NCI-H774 (cell line): ENCODE measurements around the gene TNPO2.

Experiments
- DNase-seq: peaks from one replicate; lab custom pipeline; 2025; lab: John Stamatoyannopoulos, UW

TNPO2 gene

GRCh38 chr19:12723641-12724426 is at the start of gene TNPO2:
TSS of gene TNPO2 (minus strand) at chr19:12723932. CDS start at chr19:12720977, 2,955 bp downstream.
- peak; percentile 62 for DNase-seq

GRCh38 chr19:12772323-12772722 is 48.6 kb upstream of the TNPO2 start:
- no peak for DNase-seq

GRCh38 chr19:12770922-12771321 is 47.2 kb upstream of the TNPO2 start:
- no peak for DNase-seq

GRCh38 chr19:12769689-12770088 is 46.0 kb upstream of the TNPO2 start:
- no peak for DNase-seq

GRCh38 chr19:12767666-12768065 is 43.9 kb upstream of the TNPO2 start:
- no peak for DNase-seq

GRCh38 chr19:12767150-12767549 is 43.4 kb upstream of the TNPO2 start:
- no peak for DNase-seq

- no peak for DNase-seq
These were observed 42.4 kb upstream of the TNPO2 start for GRCh38 chr19:12766051-12766521.

GRCh38 chr19:12764698-12765097 is 41.0 kb upstream of the TNPO2 start:
- no peak for DNase-seq

GRCh38 chr19:12763100-12763499 is 39.4 kb upstream of the TNPO2 start:
- no peak for DNase-seq

- no peak for DNase-seq
These were observed 36.0 kb upstream of the TNPO2 start for GRCh38 chr19:12759686-12760085.

GRCh38 chr19:12757544-12758274 is 34.0 kb upstream of the TNPO2 start:
- DNase-seq = peak; percentile 57

- DNase-seq = no peak
These were observed 32.6 kb upstream of the TNPO2 start for GRCh38 chr19:12756150-12756883.

GRCh38 chr19:12754465-12755196 is 30.9 kb upstream of the TNPO2 start:
- no peak for DNase-seq

- no peak for DNase-seq
These were observed 28.5 kb upstream of the TNPO2 start for GRCh38 chr19:12752056-12752781.

GRCh38 chr19:12751635-12752034 is 27.9 kb upstream of the TNPO2 start, which contains the start of gene BEST2:
TSS of gene BEST2 (plus strand) at chr19:12751791. CDS start at chr19:12752593, 802 bp downstream.
- no peak for DNase-seq

- DNase-seq = no peak
These were observed 27.1 kb upstream of the TNPO2 start for GRCh38 chr19:12750851-12751250.

GRCh38 chr19:12749938-12750521 is 26.3 kb upstream of the TNPO2 start:
- DNase-seq = no peak

GRCh38 chr19:12748489-12748888 is 24.8 kb upstream of the TNPO2 start:
- no peak for DNase-seq

- no peak for DNase-seq
These were observed 21.6 kb upstream of the TNPO2 start for GRCh38 chr19:12745166-12745897.

- DNase-seq = no peak
These were observed 14.2 kb upstream of the TNPO2 start for GRCh38 chr19:12737835-12738351.
